ENCODE data around the gene DHX40. TPM values are rescaled to one million over a fixed set of nuclear protein-coding genes. Genes with fewer than 3 reads are reported as not detected.
"Not testable (repeated sequence)": the region's sequence is repeated elsewhere in the genome, so short reads cannot be mapped to it uniquely, and the experiment has no call there.

DHX40 gene
- total and polyA plus RNA-seq, 8 donors: 14.0 to 109 (median 23.0) TPM

GRCh38 chr17:59652119-59652518 lies 86.7 kb downstream of the DHX40 start:
- intact Hi-C loops (cut with DNase I; ENCODE audit: low total_unique reads): no loop called here
- TF ChIP-seq POLR2A (IDR thresholded peaks at IDR 0.05) (no peak), EP300 (IDR thresholded peaks at IDR 0.05) (no peak), CTCF (IDR thresholded peaks at IDR 0.05) (no peak), POLR2AphosphoS5 (IDR thresholded peaks at IDR 0.05) (no peak)
- H3K9me3 ChIP-seq: no peaks in the 10 kb centered on the region
- H3K27ac ChIP-seq: no peak overlapping the region
- 86 to 92% (median 88%) methylated on average over 2 of the region's 2 CpGs for WGBS, 5 donors
- no peak overlapping the region for H3K4me3 ChIP-seq
- H3K4me1 ChIP-seq: peaks cover 0 to 30% (median 0%) of the 10 kb centered on the region in 4 donors
- no peak for DNase-seq
- H3K36me3 ChIP-seq: peaks cover 78 to 100% (median 98%) of the 10 kb centered on the region in 4 donors
- no peaks in the 10 kb centered on the region for H3K27me3 ChIP-seq

DNA sequence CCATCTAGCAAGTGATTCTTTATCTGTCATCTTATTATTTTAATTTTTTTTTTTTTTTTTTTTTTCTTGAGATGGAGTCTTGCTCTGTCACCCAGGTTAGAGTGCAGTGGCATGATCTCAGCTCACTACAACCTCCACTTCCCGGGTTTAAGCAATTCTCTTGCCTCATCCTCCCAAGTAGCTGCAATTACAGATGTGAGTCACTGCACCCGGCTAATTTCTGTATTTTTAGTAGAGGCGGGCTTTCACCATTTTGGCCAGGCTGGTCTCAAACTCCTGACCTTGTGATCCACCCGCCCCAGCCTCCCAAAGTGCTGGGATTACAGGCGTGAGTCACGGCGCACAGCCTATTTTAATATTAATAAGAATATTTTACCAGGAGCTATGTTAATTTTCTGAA lies 91.2 kb downstream of the DHX40 start:
- H3K4me1 ChIP-seq; H3K9me3 ChIP-seq; H3K4me3 ChIP-seq; H3K27me3 ChIP-seq; DNase-seq; H3K27ac ChIP-seq; intact Hi-C loops (cut with DNase I; ENCODE audit: low total_unique reads): not testable (repeated sequence)
- peaks cover 74 to 100% (median 100%) of the 10 kb centered on the region in 4 donors for H3K36me3 ChIP-seq
- 85 to 96% (median 88%) methylated on average over 7 of the region's 7 CpGs for WGBS, 5 donors

Small RNAs within 50 kb of the gene (small RNA-seq; reads per million reads assigned to genes)
- 0 reads per million in 4 donors for gene RNU4-13P

Other genes starting within 250 kb of the DHX40 start
- gene YPEL2, start 234.0 kb upstream of the DHX40 start, total RNA-seq: 10 to 100 TPM; 22.2 to 60.8 (median 37.8) TPM
- gene YPEL2, start 234.0 kb upstream of the DHX40 start, polyA plus RNA-seq: 10 to 100 TPM in 1 of 3 donors, 1 to 10 TPM in 2; 4.4 to 10.4 (median 9.0) TPM
- 100 to 1,000 TPM; 129 to 363 (median 207) TPM for gene CLTC, start 54.3 kb downstream of the DHX40 start, total RNA-seq
- gene CLTC, start 54.3 kb downstream of the DHX40 start, polyA plus RNA-seq: 10 to 100 TPM; 38.5 to 79.3 (median 40.8) TPM
- gene PTRH2, start 141.8 kb downstream of the DHX40 start, total RNA-seq: 100 to 1,000 TPM in 1 of 5 donors, 10 to 100 TPM in 3, 1 to 10 TPM in 1; 4.3 to 107 (median 14.1) TPM
- gene PTRH2, start 141.8 kb downstream of the DHX40 start, polyA plus RNA-seq: 10 to 100 TPM; 20.2 to 38.0 (median 30.2) TPM
- 100 to 1,000 TPM; 107 to 562 (median 214) TPM for gene VMP1, start 142.0 kb downstream of the DHX40 start, total RNA-seq
- 100 to 1,000 TPM in 1 of 3 donors, 10 to 100 TPM in 2; 24.4 to 160 (median 51.6) TPM for gene VMP1, start 142.0 kb downstream of the DHX40 start, polyA plus RNA-seq